HEK293T (cell line): ENCODE data around the gene KCNK18.

ENCODE experiments used
- BHLHE40 ChIP-seq: fragments of 450-650 bp; IDR thresholded peaks from 2 replicates; pipeline ENCODE4 v1.6.1; 2016; ENCODE audit warnings: mild to moderate bottlenecking, moderate library complexity, borderline replicate concordance
- ELF4 ChIP-seq: fragments of 450-650 bp; IDR thresholded peaks from 2 replicates; pipeline ENCODE4 v1.6.1; 2017; ENCODE audit warnings: antibody characterized with exemption
- FOXK2 ChIP-seq: fragments of 450-650 bp; IDR thresholded peaks from 2 replicates; pipeline ENCODE4 v1.6.1; 2016; ENCODE audit warnings: mild to moderate bottlenecking
- HDGF ChIP-seq: fragments of 450-650 bp; IDR thresholded peaks from 2 replicates; pipeline ENCODE4 v1.6.1; 2017; ENCODE audit warnings: antibody characterized with exemption, borderline replicate concordance
- NFRKB ChIP-seq: fragments of 450-650 bp; IDR thresholded peaks from 2 replicates; pipeline ENCODE4 v1.6.1; 2016; ENCODE audit warnings: mild to moderate bottlenecking, moderate library complexity

DNA sequence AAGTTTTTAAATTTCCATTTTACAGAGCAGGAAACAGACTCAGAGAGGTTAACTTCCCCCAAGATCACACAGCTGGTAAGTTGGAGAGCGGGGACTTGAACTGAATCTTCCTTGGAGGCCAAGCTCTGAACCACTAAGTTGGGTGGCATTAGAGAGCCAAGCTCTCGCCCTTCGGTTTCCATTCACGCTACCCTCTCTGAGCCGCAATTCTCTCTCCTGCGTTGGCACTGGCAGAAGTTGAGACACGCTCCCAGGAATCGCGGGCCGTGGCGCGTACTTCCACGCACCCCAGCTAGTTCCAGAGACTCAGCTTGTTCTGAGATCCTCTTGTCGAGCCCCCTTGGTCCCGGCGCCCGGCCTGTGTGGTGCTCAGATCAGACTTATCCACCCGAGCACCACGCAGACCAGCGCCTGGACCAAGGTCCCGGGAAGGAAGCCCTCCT, 29.9 kb upstream of the KCNK18 start:
- no peak for TF ChIP-seq NFRKB
- no peak for TF ChIP-seq HDGF
- TF ChIP-seq FOXK2, result no peak
- no peak for TF ChIP-seq ELF4
- no peak for TF ChIP-seq BHLHE40
